ENCODE measurements around the gene NEURL2.

The NEURL2 gene

GRCh38 chr20:45860560-45861220 lies 30.3 kb downstream of the NEURL2 start:
- no peaks in the 10 kb centered on the region for H3K27me3 ChIP-seq (ENCODE audit: low read depth)
- no peaks in the 10 kb centered on the region for H3K36me3 ChIP-seq (replicated peaks)
- DNase-seq (ENCODE audit: low spot score in 2 of 2): no peak
- in situ Hi-C loops (cut with MboI; ENCODE audit: low sequenced_read_pairs): no loop called here
- H3K4me1 ChIP-seq: peaks cover 21% of the 10 kb centered on the region
- no peaks in the 10 kb centered on the region for H3K9me3 ChIP-seq
- no peak overlapping the region for H3K4me3 ChIP-seq

- DNase-seq (ENCODE audit: low spot score in 2 of 2): no peak
- Histone ChIP-seq H3K36me3 (replicated peaks) (0 out of 2 replicates have a peak, but pooled peaks cover 3% of the 10 kb centered on the region), H3K4me1 (peaks cover 17% of the 10 kb centered on the region), H3K9me3 (no peaks in the 10 kb centered on the region), H3K27me3 (ENCODE audit: low read depth) (no peaks in the 10 kb centered on the region), H3K4me3 (no peak overlapping the region)
- in situ Hi-C loops (cut with MboI; ENCODE audit: low sequenced_read_pairs): no loop called here
These were observed 31.1 kb downstream of the NEURL2 start for GRCh38 chr20:45859916-45860315.

GRCh38 chr20:45857882-45858216 lies 33.2 kb downstream of the NEURL2 start:
- Histone ChIP-seq H3K27me3 (ENCODE audit: low read depth) (no peaks in the 10 kb centered on the region), H3K4me3 (peak overlapping the region; percentile 76), H3K36me3 (replicated peaks) (0 out of 2 replicates have a peak, but pooled peaks cover 7% of the 10 kb centered on the region), H3K4me1 (peaks cover 17% of the 10 kb centered on the region), H3K9me3 (no peaks in the 10 kb centered on the region)
- in situ Hi-C loops (cut with MboI; ENCODE audit: low sequenced_read_pairs): no loop called here
- DNase-seq (ENCODE audit: low spot score in 2 of 2): peak in 1 of 2 experiments; percentile 47

- DNase-seq (ENCODE audit: low spot score in 2 of 2): peak; percentile 99
- in situ Hi-C loops (cut with MboI; ENCODE audit: low sequenced_read_pairs): no loop called here
- peaks cover 17% of the 10 kb centered on the region for H3K4me1 ChIP-seq
- no peaks in the 10 kb centered on the region for H3K27me3 ChIP-seq (ENCODE audit: low read depth)
- peak within 1 kb of the TSS; percentile 76 for H3K4me3 ChIP-seq
- H3K36me3 ChIP-seq (replicated peaks): peaks cover 9% of the 10 kb centered on the region; the same call in 1 of the 2 replicates
- no peaks in the 10 kb centered on the region for H3K9me3 ChIP-seq
These were observed 33.7 kb downstream of the NEURL2 start, which contains the start of the genes ACOT8 and ZSWIM3 for GRCh38 chr20:45857114-45857881. ACOT8 (minus strand) TSS chr20:45857392; CDS start chr20:45857315, 77 bp downstream. ZSWIM3 (plus strand) TSS chr20:45857614; CDS start chr20:45857826, 212 bp downstream.

- Histone ChIP-seq H3K27me3 (ENCODE audit: low read depth) (no peaks in the 10 kb centered on the region), H3K4me1 (peaks cover 13% of the 10 kb centered on the region), H3K4me3 (no peak overlapping the region), H3K9me3 (no peaks in the 10 kb centered on the region), H3K36me3 (replicated peaks) (peaks cover 11% of the 10 kb centered on the region)
- DNase-seq (ENCODE audit: low spot score in 2 of 2): no peak
- in situ Hi-C loops (cut with MboI; ENCODE audit: low sequenced_read_pairs): no loop called here
These were observed 37.5 kb downstream of the NEURL2 start for GRCh38 chr20:45853484-45853883.

GRCh38 chr20:45852326-45852725 lies 38.7 kb downstream of the NEURL2 start:
- Histone ChIP-seq H3K4me1 (peaks cover 7% of the 10 kb centered on the region), H3K9me3 (no peaks in the 10 kb centered on the region), H3K27me3 (ENCODE audit: low read depth) (no peaks in the 10 kb centered on the region), H3K4me3 (no peak overlapping the region), H3K36me3 (replicated peaks) (peaks cover 16% of the 10 kb centered on the region)
- in situ Hi-C loops (cut with MboI; ENCODE audit: low sequenced_read_pairs): no loop called here
- no peak for DNase-seq (ENCODE audit: low spot score in 2 of 2)

- H3K36me3 ChIP-seq (replicated peaks): peaks cover 16% of the 10 kb centered on the region
- H3K9me3 ChIP-seq: no peaks in the 10 kb centered on the region
- in situ Hi-C loops (cut with MboI; ENCODE audit: low sequenced_read_pairs): no loop called here
- no peak overlapping the region for H3K4me3 ChIP-seq
- H3K4me1 ChIP-seq: peaks cover 4% of the 10 kb centered on the region
- no peak for DNase-seq (ENCODE audit: low spot score in 2 of 2)
- H3K27me3 ChIP-seq (ENCODE audit: low read depth): no peaks in the 10 kb centered on the region
These were observed 39.5 kb downstream of the NEURL2 start for GRCh38 chr20:45851501-45851900.

GRCh38 chr20:45850926-45851325 lies 40.1 kb downstream of the NEURL2 start:
- H3K4me3 ChIP-seq: no peak overlapping the region
- H3K4me1 ChIP-seq: no peaks in the 10 kb centered on the region
- in situ Hi-C loops (cut with MboI; ENCODE audit: low sequenced_read_pairs): no loop called here
- H3K9me3 ChIP-seq: no peaks in the 10 kb centered on the region
- peaks cover 22% of the 10 kb centered on the region for H3K36me3 ChIP-seq (replicated peaks)
- H3K27me3 ChIP-seq (ENCODE audit: low read depth): no peaks in the 10 kb centered on the region
- DNase-seq (ENCODE audit: low spot score in 2 of 2): no peak

- in situ Hi-C loops (cut with MboI; ENCODE audit: low sequenced_read_pairs): no loop called here
- Histone ChIP-seq H3K36me3 (replicated peaks) (peaks cover 27% of the 10 kb centered on the region), H3K27me3 (ENCODE audit: low read depth) (no peaks in the 10 kb centered on the region), H3K4me3 (no peak overlapping the region), H3K4me1 (no peaks in the 10 kb centered on the region), H3K9me3 (no peaks in the 10 kb centered on the region)
- no peak for DNase-seq (ENCODE audit: low spot score in 2 of 2)
These were observed 40.8 kb downstream of the NEURL2 start for GRCh38 chr20:45850238-45850637.

GRCh38 chr20:45848969-45849582 lies 41.9 kb downstream of the NEURL2 start:
- no peaks in the 10 kb centered on the region for H3K4me1 ChIP-seq
- no peaks in the 10 kb centered on the region for H3K9me3 ChIP-seq
- H3K27me3 ChIP-seq (ENCODE audit: low read depth): no peaks in the 10 kb centered on the region
- H3K4me3 ChIP-seq: no peak overlapping the region
- DNase-seq (ENCODE audit: low spot score in 2 of 2): no peak
- H3K36me3 ChIP-seq (replicated peaks): peaks cover 31% of the 10 kb centered on the region
- in situ Hi-C loops (cut with MboI; ENCODE audit: low sequenced_read_pairs): no loop called here

GRCh38 chr20:45848421-45848820 lies 42.6 kb downstream of the NEURL2 start:
- no peaks in the 10 kb centered on the region for H3K27me3 ChIP-seq (ENCODE audit: low read depth)
- no peak overlapping the region for H3K4me3 ChIP-seq
- in situ Hi-C loops (cut with MboI; ENCODE audit: low sequenced_read_pairs): no loop called here
- H3K4me1 ChIP-seq: no peaks in the 10 kb centered on the region
- H3K36me3 ChIP-seq (replicated peaks): peaks cover 36% of the 10 kb centered on the region
- H3K9me3 ChIP-seq: no peaks in the 10 kb centered on the region
- DNase-seq (ENCODE audit: low spot score in 2 of 2): no peak

GRCh38 chr20:45845452-45845851 lies 45.6 kb downstream of the NEURL2 start:
- in situ Hi-C loops (cut with MboI; ENCODE audit: low sequenced_read_pairs): no loop called here
- Histone ChIP-seq H3K9me3 (no peaks in the 10 kb centered on the region), H3K27me3 (ENCODE audit: low read depth) (no peaks in the 10 kb centered on the region), H3K36me3 (replicated peaks) (peaks cover 49% of the 10 kb centered on the region), H3K4me1 (no peaks in the 10 kb centered on the region), H3K4me3 (no peak overlapping the region)
- no peak for DNase-seq (ENCODE audit: low spot score in 2 of 2)

GRCh38 chr20:45843506-45843905 lies 47.5 kb downstream of the NEURL2 start:
- Histone ChIP-seq H3K4me3 (no peak overlapping the region), H3K27me3 (ENCODE audit: low read depth) (no peaks in the 10 kb centered on the region), H3K36me3 (replicated peaks) (peaks cover 47% of the 10 kb centered on the region), H3K9me3 (no peaks in the 10 kb centered on the region), H3K4me1 (no peaks in the 10 kb centered on the region)
- in situ Hi-C loops (cut with MboI; ENCODE audit: low sequenced_read_pairs): no loop called here
- no peak for DNase-seq (ENCODE audit: low spot score in 2 of 2)
